Common myeloid progenitor, CD34-positive (primary cell): ENCODE data around the gene STK24. TPM values are rescaled to one million over a fixed set of nuclear protein-coding genes. Genes with fewer than 3 reads are reported as not detected.
"Not testable (repeated sequence)": the region's sequence is repeated elsewhere in the genome, so short reads cannot be mapped to it uniquely, and the experiment has no call there.

Experiments
- CTCF ChIA-PET: fragments of 350-600 bp; sonication (Branson Sonifier 250); formaldehyde crosslinking; loops from one replicate; lab custom pipeline; 2021; ENCODE audit warnings: antibody characterized with exemption; lab: Charles Lee
- POLR2A ChIA-PET: fragments of 350-600 bp; sonication (Branson Sonifier 250); formaldehyde crosslinking; loops from one replicate; lab custom pipeline; 2021; ENCODE audit warnings: antibody characterized with exemption; lab: Charles Lee
- DNase-seq, 3 donors: peaks; one replicate each; pipeline versions ENCODE4 v3.0.0 to v3.0.0-alpha.2; 2013
- H3K27ac ChIP-seq, 2 experiments: 1 replicate in 1 of 2; 2 replicates in 1 of 2; pipeline ENCODE4 v1.7.0; 2013; ENCODE audit warnings: inconsistent platforms in 2 of 2, low read length in 2 of 2, mild to moderate bottlenecking in 2 of 2, low read depth in 1 of 2, moderate library complexity in 1 of 2; ENCODE audit not compliant: severe bottlenecking in 2 of 2, insufficient read depth in 1 of 2, poor library complexity in 1 of 2
- H3K27me3 ChIP-seq, 5 experiments: replicated peaks in 2 of 5; 1 replicate in 3 of 5; 2 replicates in 2 of 5; pipeline versions ENCODE4 v1.6.1 to v1.7.0; 2013; ENCODE audit warnings: low read length in 4 of 5, mild to moderate bottlenecking in 2 of 5, moderate library complexity in 2 of 5, inconsistent platforms in 1 of 5; ENCODE audit not compliant: insufficient read depth in 5 of 5, control insufficient read depth in 4 of 5
- H3K36me3 ChIP-seq, 4 experiments: 1 replicate in 2 of 4; 2 replicates in 2 of 4; pipeline versions ENCODE4 v1.6.1 to v1.7.0; 2013; ENCODE audit warnings: low read length in 3 of 4, control low read depth in 1 of 4, mild to moderate bottlenecking in 1 of 4; ENCODE audit not compliant: control insufficient read depth in 4 of 4, insufficient read depth in 4 of 4
- H3K4me1 ChIP-seq, 4 experiments: 1 replicate in 3 of 4; 2 replicates in 1 of 4; pipeline versions ENCODE4 v1.6.1 to v1.7.1; 2013; ENCODE audit warnings: low read length in 3 of 4, mild to moderate bottlenecking in 3 of 4, control low read depth in 1 of 4, inconsistent platforms in 1 of 4, moderate library complexity in 1 of 4; ENCODE audit not compliant: control insufficient read depth in 4 of 4, insufficient read depth in 4 of 4; ENCODE audit errors: control extremely low read depth in 1 of 4
- H3K4me3 ChIP-seq, 7 experiments: 1 replicate in 4 of 7; 2 replicates in 3 of 7; pipeline versions ENCODE4 v1.5.1 to v1.7.0; 2013; ENCODE audit warnings: mild to moderate bottlenecking in 7 of 7, low read length in 6 of 7, moderate library complexity in 6 of 7, inconsistent platforms in 2 of 7, low read depth in 2 of 7, control low read depth in 1 of 7; ENCODE audit not compliant: insufficient read depth in 4 of 7, control insufficient read depth in 1 of 7; ENCODE audit errors: extremely low read depth in 1 of 7
- H3K9me3 ChIP-seq, 5 experiments: 1 replicate in 4 of 5; 2 replicates in 1 of 5; pipeline versions ENCODE4 v1.6.1 to v1.7.1; 2013; ENCODE audit warnings: low read length in 4 of 5, mild to moderate bottlenecking in 2 of 5, inconsistent platforms in 1 of 5, low read depth in 1 of 5, moderate library complexity in 1 of 5; ENCODE audit not compliant: control insufficient read depth in 4 of 5, insufficient read depth in 2 of 5; ENCODE audit errors: control extremely low read depth in 1 of 5
- WGBS: methylation state at CpG from one replicate; pipeline ENCODE4 v1.1.5; 2013; ENCODE audit not compliant: insufficient coverage; 5-methylcytosine and 5-hydroxymethylcytosine counted together
- polyA plus RNA-seq: library from polyadenylated mRNA; unstranded; fragments of 120-200 nt; gene quantifications from one replicate; pipeline ENCODE4 v1.2.1, GENCODE V29; 2013

STK24 gene
- 55.8 TPM for polyA plus RNA-seq

DNA sequence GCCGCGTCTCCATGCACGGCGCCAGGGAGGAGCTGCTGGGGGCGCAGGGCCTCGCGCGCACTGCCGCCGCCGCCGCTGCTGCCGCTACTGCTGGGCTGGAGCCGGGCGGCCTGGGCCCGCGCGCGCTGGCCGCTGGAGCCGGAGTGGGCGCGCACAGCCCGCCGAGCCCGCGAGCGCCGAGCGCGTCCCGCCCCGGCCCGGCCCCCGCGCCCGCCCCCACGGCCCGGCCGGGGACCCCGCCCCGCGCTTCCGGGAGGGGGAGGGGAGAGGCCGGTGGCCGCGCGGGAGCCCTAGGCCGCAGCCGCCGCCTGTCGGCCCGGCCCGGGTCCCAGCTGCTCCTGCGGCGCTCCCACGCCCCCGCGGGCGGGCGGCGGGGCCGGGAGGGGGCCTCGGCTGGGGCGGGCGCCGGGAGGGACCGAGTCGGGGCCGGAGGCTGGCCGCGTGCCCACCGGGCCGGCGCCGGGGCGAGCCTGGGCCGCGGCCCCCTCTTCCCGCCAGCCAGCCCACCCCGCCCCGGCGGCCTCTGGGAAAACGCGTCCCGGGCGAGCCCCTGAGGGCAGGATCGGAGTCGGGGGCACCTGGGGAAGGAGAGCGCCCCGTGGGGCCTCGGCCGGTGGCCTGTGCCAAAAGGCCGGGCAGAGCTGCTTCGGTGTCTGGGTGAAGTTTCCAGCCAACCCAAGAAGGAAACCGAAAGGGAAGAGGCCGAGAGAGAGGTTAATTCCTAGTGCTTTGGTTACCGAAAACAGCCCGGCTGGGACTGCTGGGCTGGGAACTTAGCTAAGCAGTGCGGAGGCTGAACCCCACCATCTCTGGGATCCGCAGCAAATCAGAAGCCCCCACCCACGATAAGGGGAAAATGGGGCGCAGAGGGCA, at the start of gene STK24:
TSS of gene STK24 (minus strand) at position 145 of the 873 bp plus-strand sequence. CDS start 321 bp downstream, outside the sequence.
- H3K27me3 ChIP-seq: no peaks in the 10 kb centered on the region
- peak within 1 kb of the TSS; percentile 81 to 91 for H3K27ac ChIP-seq
- 0% methylated on average over 65 of the region's 103 CpGs for WGBS
- ChIA-PET CTCF (interaction anchor here (0.7 to 1.2 kb wide), 5 partner anchors 11 to 132 kb away, joined by 3 to 4 read pairs (median 4); no protein-coding TSS in a partner anchor), POLR2A (interaction anchor here (1.1 kb wide), 2 partner anchors 13 to 77 kb away, joined by 3 to 4 read pairs; no protein-coding TSS in a partner anchor)
- peak; percentile 66 to 86 (median 86) for DNase-seq
- no peaks in the 10 kb centered on the region for H3K9me3 ChIP-seq
- no peaks in the 10 kb centered on the region for H3K36me3 ChIP-seq
- H3K4me1 ChIP-seq: peaks cover 14 to 25% (median 18%) of the 10 kb centered on the region in 4 experiments
- H3K4me3 ChIP-seq: peak within 1 kb of the TSS; percentile 74 to 92 (median 84)

DNA sequence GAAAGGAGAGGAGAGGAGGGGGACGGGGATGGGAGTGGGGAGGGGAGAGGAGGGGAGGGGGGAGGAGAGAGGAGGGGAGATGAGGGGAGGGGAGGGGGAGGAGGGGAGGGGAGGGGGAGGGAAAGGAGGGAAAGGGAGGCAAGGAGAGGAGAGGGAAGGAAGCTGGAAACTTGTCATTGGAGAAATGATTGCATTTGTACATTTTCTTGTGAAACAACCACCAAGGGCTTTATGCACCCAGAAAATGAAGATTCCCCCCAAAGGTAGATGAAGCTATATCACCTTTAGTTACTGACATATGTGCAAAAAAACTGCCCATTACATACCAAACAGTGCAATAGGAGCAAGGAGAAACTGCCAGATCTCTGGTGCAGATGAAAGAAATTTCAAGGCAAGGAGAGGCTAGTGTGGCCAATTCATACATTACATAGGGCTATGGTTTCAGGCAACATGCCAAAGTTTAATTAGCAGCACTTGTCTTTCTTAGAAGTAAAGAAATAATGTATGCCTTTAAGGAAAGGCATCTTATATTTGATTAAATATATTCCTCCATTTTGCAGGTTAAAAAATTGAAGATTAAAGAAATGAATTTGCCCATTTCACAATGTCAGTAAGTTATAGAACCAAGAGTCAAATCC, 49.5 kb upstream of the STK24 start:
- POLR2A ChIA-PET: no interaction called here
- CTCF ChIA-PET: no interaction called here
- peak; percentile 2 to 25 (median 18) for DNase-seq
- Histone ChIP-seq H3K9me3 (no peaks in the 10 kb centered on the region), H3K4me1 (peaks cover 0 to 2% (median 0%) of the 10 kb centered on the region in 4 experiments), H3K27ac (no peak overlapping the region), H3K4me3 (no peak overlapping the region), H3K36me3 (no peaks in the 10 kb centered on the region), H3K27me3 (no peaks in the 10 kb centered on the region)
- WGBS: no CpG with 5 or more reads among the region's 1 CpG

DNA sequence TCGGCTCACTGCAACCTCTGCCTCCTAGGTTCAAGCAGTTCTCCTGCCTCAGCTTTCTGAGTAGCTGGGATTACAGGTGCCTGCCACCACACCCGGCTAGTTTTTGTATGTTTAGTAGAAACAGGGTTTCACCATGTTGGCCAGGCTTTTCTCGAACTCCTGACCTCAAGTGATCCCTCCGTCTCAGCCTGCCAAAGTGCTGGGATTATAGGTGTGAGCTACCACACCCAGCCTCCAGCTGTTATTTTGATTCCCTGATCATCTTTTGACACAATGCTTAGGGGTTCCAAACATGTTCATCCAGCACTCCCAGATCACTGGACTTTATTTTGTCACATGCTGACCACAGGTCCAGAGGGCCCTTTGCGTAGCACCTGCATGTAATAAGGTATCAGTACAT, 47.7 kb upstream of the STK24 start:
- H3K4me1 ChIP-seq, POLR2A ChIA-PET, H3K4me3 ChIP-seq, DNase-seq, H3K27ac ChIP-seq, H3K36me3 ChIP-seq, H3K9me3 ChIP-seq, H3K27me3 ChIP-seq: not testable (repeated sequence)
- 100% methylated on average over 2 of the region's 5 CpGs for WGBS
- CTCF ChIA-PET: interaction anchor here (0.9 kb wide), 1 partner anchor 13 kb away, joined by 4 read pairs; no protein-coding TSS in a partner anchor

DNA sequence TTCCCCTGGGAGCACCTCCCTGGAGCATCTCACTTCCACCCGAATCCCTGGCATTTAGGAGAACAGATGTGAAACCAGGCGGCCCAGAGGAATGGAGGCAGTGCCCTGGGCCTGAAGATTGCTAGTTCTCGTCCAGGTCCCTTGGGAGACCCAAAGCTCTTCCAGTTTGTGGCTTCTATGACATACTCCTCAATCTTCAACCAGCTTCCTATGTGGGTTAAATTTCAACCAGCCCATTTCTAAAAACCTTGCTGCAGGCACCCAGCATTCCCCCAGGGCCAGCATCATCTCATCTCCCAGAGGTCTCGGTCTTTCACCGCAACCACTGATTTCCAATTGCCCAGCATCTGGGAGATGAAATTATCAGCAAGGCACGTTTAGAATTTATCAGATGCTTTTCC, 46.0 kb upstream of the STK24 start:
- Histone ChIP-seq H3K36me3 (no peaks in the 10 kb centered on the region), H3K27me3 (no peaks in the 10 kb centered on the region), H3K4me3 (no peak overlapping the region), H3K4me1 (peaks cover 0 to 2% (median 0%) of the 10 kb centered on the region in 4 experiments), H3K9me3 (no peaks in the 10 kb centered on the region), H3K27ac (no peak overlapping the region)
- DNase-seq: no peak
- CTCF ChIA-PET: no interaction called here
- POLR2A ChIA-PET: no interaction called here
- 77% methylated on average over 5 of the region's 6 CpGs for WGBS

DNA sequence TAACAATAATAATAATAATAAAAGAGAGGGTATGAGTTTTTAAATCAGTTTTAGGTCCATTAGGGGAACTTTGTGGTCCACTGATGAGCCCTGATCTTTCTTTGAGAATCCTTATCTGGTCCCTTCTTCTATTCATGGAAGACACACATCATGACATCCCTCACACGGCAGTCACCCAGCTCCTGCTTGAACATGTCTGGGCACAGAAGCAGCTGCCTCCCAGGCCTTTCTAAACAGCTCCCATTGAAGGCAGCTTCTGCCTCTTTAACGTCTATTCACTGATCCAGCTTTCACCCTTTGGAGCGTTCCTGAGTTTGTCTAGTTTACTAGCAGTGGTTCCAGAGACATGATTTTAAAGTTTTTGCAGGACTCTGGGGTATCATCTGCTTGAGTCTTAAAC, 42.6 kb upstream of the STK24 start:
- WGBS: 100% methylated on average over 1 of the region's 3 CpGs
- Histone ChIP-seq H3K9me3 (no peaks in the 10 kb centered on the region), H3K36me3 (no peaks in the 10 kb centered on the region), H3K27me3 (no peaks in the 10 kb centered on the region), H3K4me3 (no peak overlapping the region), H3K4me1 (peaks cover 0 to 2% (median 0%) of the 10 kb centered on the region in 4 experiments), H3K27ac (no peak overlapping the region)
- no peak for DNase-seq
- ChIA-PET POLR2A (interaction anchor here (0.7 kb wide), 1 partner anchor 58 kb away, joined by 3 read pairs; no protein-coding TSS in a partner anchor), CTCF (no interaction called here)

DNA sequence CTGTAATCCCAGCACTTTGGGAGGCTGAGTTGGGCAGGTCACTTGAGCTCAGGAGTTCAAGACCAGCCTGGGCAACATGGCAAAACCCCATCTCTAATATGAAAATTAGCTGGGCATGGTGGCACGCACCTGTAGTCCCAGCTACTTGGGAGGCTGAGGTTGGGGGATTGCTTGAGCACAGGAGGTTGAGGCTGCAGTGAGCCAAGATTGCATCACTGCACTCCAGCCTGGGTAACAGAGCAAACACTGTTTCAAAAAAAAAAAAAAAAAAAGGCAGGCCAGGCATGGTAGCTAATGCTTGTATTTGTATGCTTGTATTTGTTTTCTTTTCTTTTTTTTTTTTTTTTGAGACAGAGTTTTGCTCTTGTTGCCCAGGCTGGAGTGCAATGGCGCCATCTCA, 38.7 kb upstream of the STK24 start:
- CTCF ChIA-PET, H3K4me3 ChIP-seq, POLR2A ChIA-PET, H3K27ac ChIP-seq, H3K36me3 ChIP-seq, DNase-seq, H3K4me1 ChIP-seq, H3K9me3 ChIP-seq, H3K27me3 ChIP-seq: not testable (repeated sequence)
- WGBS: 100% methylated on average over 1 of the region's 2 CpGs

DNA sequence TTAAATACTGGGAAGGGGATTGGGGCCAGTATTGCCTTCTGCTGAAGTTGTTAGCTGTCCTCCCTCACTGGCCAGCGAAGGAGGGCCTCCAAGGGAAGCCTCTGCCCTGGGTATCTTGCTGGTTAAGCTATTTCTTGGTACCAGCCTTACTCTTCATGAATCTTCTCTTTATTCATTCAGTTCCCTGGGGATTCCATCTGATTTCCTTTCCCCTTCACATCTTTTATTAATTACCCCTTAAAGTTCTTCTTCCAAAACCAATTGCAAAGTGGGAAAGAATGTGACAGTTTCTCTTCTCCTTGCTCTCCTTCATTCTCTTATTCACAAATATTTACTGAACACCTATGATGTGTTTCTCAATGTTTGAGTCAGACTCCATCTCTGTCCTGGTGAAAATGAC, 36.7 kb upstream of the STK24 start:
- 100% methylated on average over 1 of the region's 1 CpG for WGBS
- no peak overlapping the region for H3K4me3 ChIP-seq
- ChIA-PET CTCF (no interaction called here), POLR2A (no interaction called here)
- H3K27ac ChIP-seq: no peak overlapping the region
- no peak for DNase-seq
- H3K4me1 ChIP-seq: no peaks in the 10 kb centered on the region
- no peaks in the 10 kb centered on the region for H3K9me3 ChIP-seq
- H3K36me3 ChIP-seq: no peaks in the 10 kb centered on the region
- H3K27me3 ChIP-seq: peaks cover 0 to 3% (median 0%) of the 10 kb centered on the region in 5 experiments
